WERI-Rb-1 (cell line): Measurements from ENCODE around the gene ARHGEF19.

Source experiments
- DNase-seq: peaks from one replicate; pipeline ENCODE4 v3.0.0-alpha.2; 2020
- H3K27ac ChIP-seq: fragments of 250-450 bp; sonication (Bioruptor Pico); 2 replicates; pipeline ENCODE4 v1.5.1; 2020; ENCODE audit warnings: mild to moderate bottlenecking, moderate library complexity
- H3K27me3 ChIP-seq: fragments of 250-450 bp; sonication (Bioruptor Pico); 2 replicates; pipeline ENCODE4 v1.5.1; 2021; ENCODE audit warnings: mild to moderate bottlenecking, low read depth, moderate library complexity; ENCODE audit not compliant: insufficient read depth, severe bottlenecking
- H3K36me3 ChIP-seq: fragments of 250-450 bp; sonication (Bioruptor Pico); 2 replicates; pipeline ENCODE4 v1.5.1; 2020; ENCODE audit warnings: mild to moderate bottlenecking, moderate library complexity
- H3K4me3 ChIP-seq: 2 replicates; pipeline ENCODE4 v1.5.1; 2011; ENCODE audit warnings: low read depth, mild to moderate bottlenecking, control low read depth, low read length
- H3K9me3 ChIP-seq: fragments of 250-450 bp; sonication (Bioruptor Pico); 2 replicates; pipeline ENCODE4 v1.5.1; 2021; ENCODE audit warnings: mild to moderate bottlenecking, moderate library complexity; ENCODE audit not compliant: severe bottlenecking
- CTCF ChIP-seq: IDR thresholded peaks from 2 replicates; pipeline ENCODE4 v1.5.1; 2011; ENCODE audit warnings: low read depth, mild to moderate bottlenecking, control low read depth, inconsistent platforms, low read length

The ARHGEF19 gene

GRCh38 chr1:16221499-16221898, 9.0 kb upstream of the ARHGEF19 start:
- no peak overlapping the region for H3K27ac ChIP-seq
- no peaks in the 10 kb centered on the region for H3K36me3 ChIP-seq
- TF ChIP-seq CTCF, result no peak
- H3K9me3 ChIP-seq, result no peaks in the 10 kb centered on the region
- H3K27me3 ChIP-seq, result no peaks in the 10 kb centered on the region
- no peak for DNase-seq
- H3K4me3 ChIP-seq, result no peak overlapping the region

- Histone ChIP-seq H3K27ac (no peak overlapping the region), H3K9me3 (no peaks in the 10 kb centered on the region), H3K27me3 (no peaks in the 10 kb centered on the region), H3K4me3 (no peak overlapping the region), H3K36me3 (no peaks in the 10 kb centered on the region)
- no peak for DNase-seq
- TF ChIP-seq CTCF, result no peak
Measured at GRCh38 chr1:16219968-16220500, 7.6 kb upstream of the ARHGEF19 start.

- no peak for TF ChIP-seq CTCF
- DNase-seq, result no peak
- no peaks in the 10 kb centered on the region for H3K36me3 ChIP-seq
Measured at GRCh38 chr1:16218674-16219071, 6.2 kb upstream of the ARHGEF19 start.

GRCh38 chr1:16218014-16218673, 5.7 kb upstream of the ARHGEF19 start:
- no peak overlapping the region for H3K27ac ChIP-seq
- no peak for TF ChIP-seq CTCF
- no peak for DNase-seq
- H3K9me3 ChIP-seq, result no peaks in the 10 kb centered on the region
- H3K27me3 ChIP-seq, result no peaks in the 10 kb centered on the region
- no peak overlapping the region for H3K4me3 ChIP-seq
- no peaks in the 10 kb centered on the region for H3K36me3 ChIP-seq

More at GRCh38 chr1:16218674-16219071, 6.2 kb upstream of the ARHGEF19 start:
- no peaks in the 10 kb centered on the region for H3K27me3 ChIP-seq
- H3K27ac ChIP-seq, result no peak overlapping the region
- no peaks in the 10 kb centered on the region for H3K9me3 ChIP-seq
- no peak overlapping the region for H3K4me3 ChIP-seq

- 0 out of 2 replicates have a peak overlapping the region, but pooled peaks have one; percentile 28 for H3K27ac ChIP-seq
- TF ChIP-seq CTCF, result no peak
- no peaks in the 10 kb centered on the region for H3K36me3 ChIP-seq
- peak overlapping the region; percentile 39 for H3K4me3 ChIP-seq
- no peaks in the 10 kb centered on the region for H3K9me3 ChIP-seq
- no peaks in the 10 kb centered on the region for H3K27me3 ChIP-seq
- peak; percentile 94 for DNase-seq
Measured at GRCh38 chr1:16217061-16217785, 4.8 kb upstream of the ARHGEF19 start.
